CD8-positive, alpha-beta memory T cell (primary cell): ENCODE data around the gene DHODH. TPM values are rescaled to one million over a fixed set of nuclear protein-coding genes. Genes with fewer than 3 reads are reported as not detected.
A peak's percentile ranks its signal among the peaks of the same experiment; 100 is the strongest.

Experiments used
- CTCF ChIA-PET: fragments of 350-600 bp; sonication (Branson Sonifier 250); formaldehyde crosslinking; loops from one replicate; lab custom pipeline; 2021; ENCODE audit warnings: antibody characterized with exemption; lab: Charles Lee
- POLR2A ChIA-PET: fragments of 350-600 bp; sonication (Branson Sonifier 250); formaldehyde crosslinking; loops from one replicate; lab custom pipeline; 2021; ENCODE audit warnings: antibody characterized with exemption; lab: Charles Lee
- DNase-seq, 5 donors: peaks; one replicate each; pipeline versions ENCODE4 v3.0.0 to v3.0.0-alpha.2; 2020 to 2022; ENCODE audit warnings: mixed read lengths in 1 of 5
- H3K27ac ChIP-seq: one replicate; pipeline ENCODE4 v1.7.0; 2013; ENCODE audit warnings: low read depth, mild to moderate bottlenecking, low read length, moderate library complexity
- H3K27me3 ChIP-seq: 2 replicates; pipeline ENCODE4 v1.7.0; 2013; ENCODE audit warnings: low read length, mild to moderate bottlenecking; ENCODE audit not compliant: insufficient read depth, poor library complexity, severe bottlenecking
- H3K36me3 ChIP-seq: 2 replicates; pipeline ENCODE4 v1.7.0; 2013; ENCODE audit warnings: mild to moderate bottlenecking, low read length, moderate library complexity; ENCODE audit not compliant: insufficient read depth
- H3K4me1 ChIP-seq: 2 replicates; pipeline ENCODE4 v1.7.0; 2013; ENCODE audit warnings: mild to moderate bottlenecking, low read length, moderate library complexity; ENCODE audit not compliant: insufficient read depth
- H3K4me3 ChIP-seq: 2 replicates; pipeline ENCODE4 v1.7.0; 2013; ENCODE audit warnings: mild to moderate bottlenecking, low read length
- H3K9me3 ChIP-seq: 2 replicates; pipeline ENCODE4 v1.7.0; 2013; ENCODE audit warnings: mild to moderate bottlenecking, low read length
- H3K27ac Mint-ChIP-seq, 8 donors: one replicate each; pipeline ENCODE4 v1.8.0; 2020 to 2021; ENCODE audit warnings: mixed read lengths in 8 of 8, mild to moderate bottlenecking in 6 of 8, inconsistent platforms in 3 of 8, moderate library complexity in 3 of 8
- H3K27me3 Mint-ChIP-seq, 2 donors: one replicate each; pipeline ENCODE4 v1.8.0; 2020 to 2021; ENCODE audit warnings: mixed read lengths in 2 of 2, mild to moderate bottlenecking in 1 of 2, moderate library complexity in 1 of 2
- H3K36me3 Mint-ChIP-seq, 3 donors: one replicate each; pipeline ENCODE4 v1.8.0; 2020 to 2021; ENCODE audit warnings: mixed read lengths in 3 of 3, inconsistent platforms in 1 of 3, mild to moderate bottlenecking in 1 of 3
- H3K4me1 Mint-ChIP-seq, 3 donors: one replicate each; pipeline ENCODE4 v1.8.0; 2020 to 2021; ENCODE audit warnings: mixed read lengths in 3 of 3, inconsistent platforms in 1 of 3, mild to moderate bottlenecking in 1 of 3
- H3K4me3 Mint-ChIP-seq, 7 donors: one replicate each; pipeline ENCODE4 v1.8.0; 2020 to 2021; ENCODE audit warnings: mixed read lengths in 7 of 7, mild to moderate bottlenecking in 6 of 7, moderate library complexity in 4 of 7, inconsistent platforms in 2 of 7
- H3K9me3 Mint-ChIP-seq, 5 donors: one replicate each; pipeline ENCODE4 v1.8.0; 2020 to 2022; ENCODE audit warnings: mixed read lengths in 5 of 5, mild to moderate bottlenecking in 3 of 5, moderate library complexity in 2 of 5, inconsistent platforms in 1 of 5
- polyA plus RNA-seq: library from polyadenylated mRNA; unstranded; fragments of 300-500 nt; fragmentation: Illumina TruSeq; gene quantifications from one replicate; pipeline ENCODE4 v1.2.3, GENCODE V29; 2021
- total RNA-seq, 2 experiments: library from RNA; stranded (reverse); gene quantifications; one replicate each; pipeline ENCODE4 v1.2.3, GENCODE V29; 2021

The DHODH gene
- total and polyA plus RNA-seq, 3 experiments from 2014 or later, result 10.7 to 28.5 (median 26.2) TPM

GRCh38 chr16:72029567-72030271 lies 21.2 kb downstream of the DHODH start:
- Histone ChIP-seq H3K36me3 (no peaks in the 10 kb centered on the region), H3K4me1 (no peaks in the 10 kb centered on the region), H3K9me3 (no peaks in the 10 kb centered on the region), H3K27me3 (no peaks in the 10 kb centered on the region), H3K27ac (no peak overlapping the region), H3K4me3 (no peak overlapping the region)
- H3K36me3 Mint-ChIP-seq, result peaks cover 0 to 35% (median 12%) of the 10 kb centered on the region in 3 donors
- no peaks in the 10 kb centered on the region for H3K27me3 Mint-ChIP-seq
- no peaks in the 10 kb centered on the region for H3K9me3 Mint-ChIP-seq
- no peak overlapping the region for H3K4me3 Mint-ChIP-seq
- POLR2A ChIA-PET, result no interaction called here
- peak overlapping the region in 1 of 8 donors; percentile 29 for H3K27ac Mint-ChIP-seq
- CTCF ChIA-PET, result no interaction called here
- DNase-seq, result no peak
- no peaks in the 10 kb centered on the region for H3K4me1 Mint-ChIP-seq

DNA sequence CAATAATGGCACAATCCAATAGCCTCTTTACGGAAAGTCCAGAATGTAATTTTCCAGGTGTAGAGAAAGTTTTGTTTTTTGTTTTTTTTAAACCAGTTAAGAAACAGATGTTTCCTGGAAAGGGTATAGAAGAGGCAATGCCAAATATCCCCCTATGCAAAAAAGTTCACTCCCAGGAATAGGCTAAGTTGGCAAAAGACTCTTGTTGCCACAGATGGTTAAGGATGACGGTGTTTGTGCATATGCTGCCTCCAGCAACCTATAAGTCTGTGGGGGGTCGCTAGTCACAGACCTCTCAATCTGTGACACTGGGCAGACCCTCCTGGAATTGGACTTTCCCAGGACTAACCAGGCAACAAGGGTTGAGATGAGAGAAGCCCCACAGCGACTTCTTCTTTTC lies 24.9 kb downstream of the DHODH start:
- Histone ChIP-seq H3K27ac (no peak overlapping the region), H3K9me3 (no peaks in the 10 kb centered on the region), H3K4me1 (no peaks in the 10 kb centered on the region), H3K27me3 (no peaks in the 10 kb centered on the region), H3K36me3 (no peaks in the 10 kb centered on the region), H3K4me3 (no peak overlapping the region)
- no peak overlapping the region for H3K27ac Mint-ChIP-seq
- no peaks in the 10 kb centered on the region for H3K4me1 Mint-ChIP-seq
- H3K4me3 Mint-ChIP-seq, result no peak overlapping the region
- no peaks in the 10 kb centered on the region for H3K27me3 Mint-ChIP-seq
- ChIA-PET CTCF (no interaction called here), POLR2A (no interaction called here)
- no peaks in the 10 kb centered on the region for H3K9me3 Mint-ChIP-seq
- DNase-seq, result no peak
- H3K36me3 Mint-ChIP-seq, result peaks cover 0 to 14% (median 2%) of the 10 kb centered on the region in 3 donors

GRCh38 chr16:72036098-72036497 lies 27.6 kb downstream of the DHODH start:
- ChIA-PET CTCF (no interaction called here), POLR2A (no interaction called here)
- Histone ChIP-seq H3K4me1 (no peaks in the 10 kb centered on the region), H3K4me3 (no peak overlapping the region), H3K36me3 (no peaks in the 10 kb centered on the region), H3K9me3 (no peaks in the 10 kb centered on the region), H3K27ac (no peak overlapping the region), H3K27me3 (no peaks in the 10 kb centered on the region)
- Mint-ChIP-seq H3K27ac (no peak overlapping the region), H3K4me3 (no peak overlapping the region), H3K36me3 (peaks cover under 1 to 12% (median 3%) of the 10 kb centered on the region in 3 donors), H3K9me3 (peaks cover 0 to 1% (median 0%) of the 10 kb centered on the region in 5 donors), H3K27me3 (no peaks in the 10 kb centered on the region), H3K4me1 (no peaks in the 10 kb centered on the region)
- no peak for DNase-seq

GRCh38 chr16:72042157-72042660 lies 33.7 kb downstream of the DHODH start:
- ChIA-PET POLR2A (no interaction called here), CTCF (no interaction called here)
- H3K36me3 ChIP-seq, result no peaks in the 10 kb centered on the region
- no peaks in the 10 kb centered on the region for H3K4me1 ChIP-seq
- peaks cover 0 to 1% (median 0%) of the 10 kb centered on the region in 5 donors for H3K9me3 Mint-ChIP-seq
- H3K4me1 Mint-ChIP-seq, result no peaks in the 10 kb centered on the region
- no peaks in the 10 kb centered on the region for H3K27me3 Mint-ChIP-seq
- H3K27me3 ChIP-seq, result no peaks in the 10 kb centered on the region
- no peaks in the 10 kb centered on the region for H3K9me3 ChIP-seq
- no peak overlapping the region for H3K27ac Mint-ChIP-seq
- DNase-seq, result no peak
- peaks cover 10 to 29% (median 12%) of the 10 kb centered on the region in 3 donors for H3K36me3 Mint-ChIP-seq
- H3K4me3 ChIP-seq, result no peak overlapping the region
- H3K27ac ChIP-seq, result no peak overlapping the region
- H3K4me3 Mint-ChIP-seq, result no peak overlapping the region

DNA sequence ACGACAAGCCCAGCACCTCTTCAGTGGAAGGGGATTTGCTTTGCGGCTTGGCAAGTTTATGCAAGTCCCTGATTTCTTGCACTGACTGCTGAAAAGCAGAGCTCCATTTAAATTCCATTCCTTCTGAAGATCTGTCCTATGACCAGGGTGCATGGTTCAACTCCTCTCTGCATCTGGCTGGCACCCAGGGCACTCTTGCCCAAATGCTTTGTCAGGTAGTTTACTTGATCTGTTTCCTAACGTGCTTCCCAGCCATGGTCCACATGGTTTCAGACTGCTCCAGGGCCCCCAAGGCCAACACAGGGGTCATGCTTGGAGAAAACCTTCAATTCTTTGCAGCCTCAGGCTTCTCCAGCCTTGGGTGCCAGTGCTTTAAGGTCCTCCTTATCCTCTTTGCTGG lies 34.5 kb downstream of the DHODH start:
- Mint-ChIP-seq H3K4me1 (no peaks in the 10 kb centered on the region), H3K36me3 (peaks cover 10 to 29% (median 12%) of the 10 kb centered on the region in 3 donors), H3K27ac (no peak overlapping the region), H3K4me3 (no peak overlapping the region), H3K9me3 (peaks cover 0 to 4% (median 3%) of the 10 kb centered on the region in 5 donors), H3K27me3 (no peaks in the 10 kb centered on the region)
- CTCF ChIA-PET, result no interaction called here
- POLR2A ChIA-PET, result no interaction called here
- no peaks in the 10 kb centered on the region for H3K4me1 ChIP-seq
- no peaks in the 10 kb centered on the region for H3K27me3 ChIP-seq
- H3K9me3 ChIP-seq, result no peaks in the 10 kb centered on the region
- no peaks in the 10 kb centered on the region for H3K36me3 ChIP-seq
- H3K4me3 ChIP-seq, result no peak overlapping the region
- H3K27ac ChIP-seq, result no peak overlapping the region
- DNase-seq, result no peak

DNA sequence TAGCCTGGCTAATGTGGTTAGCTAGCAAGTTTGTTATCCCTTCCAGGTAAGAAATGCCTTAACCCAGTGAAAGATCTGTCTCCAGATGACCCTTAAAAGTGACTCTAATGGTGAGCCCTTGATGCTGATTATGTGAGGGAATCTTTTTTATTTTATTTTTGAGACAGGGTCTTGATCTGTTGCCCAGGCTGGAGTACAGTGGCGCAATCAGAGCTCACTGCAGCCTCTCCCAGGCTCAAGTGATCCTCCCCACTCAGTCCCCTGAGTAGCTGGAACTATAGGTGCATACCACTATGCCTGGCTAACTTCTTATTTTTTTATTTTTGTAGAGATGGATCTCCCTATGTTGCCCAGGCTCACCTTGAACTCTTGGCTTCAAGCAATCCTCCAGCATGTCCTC lies 35.0 kb downstream of the DHODH start:
- Histone ChIP-seq H3K27ac (no peak overlapping the region), H3K4me1 (no peaks in the 10 kb centered on the region), H3K4me3 (no peak overlapping the region), H3K27me3 (no peaks in the 10 kb centered on the region), H3K36me3 (no peaks in the 10 kb centered on the region), H3K9me3 (no peaks in the 10 kb centered on the region)
- Mint-ChIP-seq H3K27me3 (no peaks in the 10 kb centered on the region), H3K4me1 (no peaks in the 10 kb centered on the region), H3K4me3 (no peak overlapping the region), H3K27ac (no peak overlapping the region), H3K36me3 (peaks cover 10 to 29% (median 12%) of the 10 kb centered on the region in 3 donors), H3K9me3 (peaks cover 0 to 4% (median 3%) of the 10 kb centered on the region in 5 donors)
- ChIA-PET CTCF (no interaction called here), POLR2A (no interaction called here)
- no peak for DNase-seq

DNA sequence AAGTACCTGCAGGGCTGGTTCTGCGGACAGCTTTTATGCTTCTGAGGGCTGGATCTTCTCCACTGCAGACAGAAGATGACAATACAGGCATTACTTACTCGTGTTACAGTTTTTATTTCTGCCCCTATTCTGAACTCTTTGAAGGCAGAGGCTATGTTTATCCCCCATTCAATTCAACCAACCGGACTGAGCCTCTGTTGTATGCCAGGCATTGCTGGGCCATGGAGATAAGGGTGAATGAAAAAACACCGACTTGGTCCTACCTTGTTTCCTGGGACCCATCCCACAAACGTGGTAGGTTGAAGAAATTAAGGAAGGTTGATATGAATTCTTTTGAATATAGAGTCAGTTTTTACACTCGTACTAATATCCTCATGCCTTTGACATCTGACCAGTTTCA lies 35.8 kb downstream of the DHODH start:
- H3K9me3 Mint-ChIP-seq, result peaks cover 7 to 9% (median 9%) of the 10 kb centered on the region in 5 donors
- Histone ChIP-seq H3K4me1 (no peaks in the 10 kb centered on the region), H3K4me3 (no peak overlapping the region), H3K9me3 (no peaks in the 10 kb centered on the region), H3K36me3 (no peaks in the 10 kb centered on the region), H3K27me3 (no peaks in the 10 kb centered on the region), H3K27ac (no peak overlapping the region)
- no peak for DNase-seq
- CTCF ChIA-PET, result no interaction called here
- H3K4me3 Mint-ChIP-seq, result no peak overlapping the region
- peaks cover 10 to 29% (median 19%) of the 10 kb centered on the region in 3 donors for H3K36me3 Mint-ChIP-seq
- H3K27ac Mint-ChIP-seq, result no peak overlapping the region
- H3K27me3 Mint-ChIP-seq, result no peaks in the 10 kb centered on the region
- no peaks in the 10 kb centered on the region for H3K4me1 Mint-ChIP-seq
- POLR2A ChIA-PET, result no interaction called here

- ChIA-PET CTCF (no interaction called here), POLR2A (no interaction called here)
- H3K36me3 ChIP-seq, result no peaks in the 10 kb centered on the region
- no peak overlapping the region for H3K27ac ChIP-seq
- no peaks in the 10 kb centered on the region for H3K4me1 ChIP-seq
- Mint-ChIP-seq H3K36me3 (peaks cover 10 to 29% (median 25%) of the 10 kb centered on the region in 3 donors), H3K27ac (no peak overlapping the region), H3K9me3 (peaks cover 8 to 14% (median 14%) of the 10 kb centered on the region in 5 donors), H3K27me3 (no peaks in the 10 kb centered on the region), H3K4me3 (no peak overlapping the region), H3K4me1 (no peaks in the 10 kb centered on the region)
- no peaks in the 10 kb centered on the region for H3K9me3 ChIP-seq
- H3K4me3 ChIP-seq, result no peak overlapping the region
- no peaks in the 10 kb centered on the region for H3K27me3 ChIP-seq
- DNase-seq, result no peak
Measured at GRCh38 chr16:72044825-72045359, 36.3 kb downstream of the DHODH start.
